Endothelial cell of umbilical vein (primary cell): ENCODE results near the gene TRIM40. TPM values are rescaled to one million over a fixed set of nuclear protein-coding genes. Genes with fewer than 3 reads are reported as not detected.

ENCODE experiments used
- BruUV-seq: library from RNA; stranded (reverse); fragments of 400-500 nt; replicated peaks from 2 replicates; lab custom pipeline; 2021; lab: Mats Ljungman, UMichigan
- CTCF ChIA-PET: fragments of 300-600, 350-600 bp; sonication (Branson Sonifier 250); formaldehyde crosslinking; loops from one replicate; lab custom pipeline; 2021; ENCODE audit warnings: antibody characterized with exemption, inconsistent platforms; lab: Charles Lee
- POLR2A ChIA-PET: fragments of 300-600, 350-600 bp; sonication (Branson Sonifier 250); formaldehyde crosslinking; loops from one replicate; lab custom pipeline; 2021; ENCODE audit warnings: antibody characterized with exemption, inconsistent platforms; lab: Charles Lee
- DNase-seq: peaks from one replicate; pipeline ENCODE4 v3.0.0-alpha.2; 2011; ENCODE audit warnings: low read depth, low spot score
- FAIRE-seq: peaks from 2 replicates; lab custom pipeline; 2011; peaks lifted over from hg19 to GRCh38; lab: Jason Lieb, UNC
- H2AFZ ChIP-seq: 2 replicates; pipeline ENCODE4 v1.6.0; 2012; ENCODE audit warnings: low read depth, low read length, control low read depth, inconsistent platforms
- H3K27ac ChIP-seq: 2 replicates; pipeline ENCODE4 v1.5.1; 2011; ENCODE audit warnings: low read depth, mild to moderate bottlenecking, control low read depth, low read length, moderate library complexity; ENCODE audit not compliant: insufficient read depth
- H3K27me3 ChIP-seq, 2 experiments: 2 replicates each; pipeline versions ENCODE4 v1.6.0 to v1.6.1; 2011; ENCODE audit warnings: low read length in 2 of 2, mixed read lengths in 1 of 2; ENCODE audit not compliant: control insufficient read depth in 2 of 2, insufficient read depth in 2 of 2
- H3K36me3 ChIP-seq, 2 experiments: 2 replicates in 1 of 2; 3 replicates in 1 of 2; pipeline ENCODE4 v1.5.1; 2011; ENCODE audit warnings: low read length in 2 of 2, mild to moderate bottlenecking in 1 of 2, moderate library complexity in 1 of 2; ENCODE audit not compliant: control insufficient read depth in 2 of 2, insufficient read depth in 2 of 2; ENCODE audit errors: extremely low read depth in 1 of 2
- H3K4me1 ChIP-seq: 3 replicates; pipeline ENCODE4 v1.5.1; 2011; ENCODE audit warnings: mild to moderate bottlenecking, low read length; ENCODE audit not compliant: control insufficient read depth, insufficient read depth; ENCODE audit errors: extremely low read depth
- H3K4me2 ChIP-seq: 2 replicates; pipeline ENCODE4 v1.6.1; 2011; ENCODE audit warnings: low read length, control low read depth, mixed read lengths; ENCODE audit not compliant: insufficient read depth
- H3K4me3 ChIP-seq, 3 experiments: fragments of 200-600 bp in 1 of 3; sonication (generic), shearing (Covaris generic) in 1 of 3; replicated peaks in 1 of 3; 2 replicates each; pipeline ENCODE4 v1.5.1; 2011 to 2016; ENCODE audit warnings: control low read depth in 3 of 3, low read length in 3 of 3, mild to moderate bottlenecking in 2 of 3, inconsistent platforms in 1 of 3, low read depth in 1 of 3, moderate library complexity in 1 of 3; ENCODE audit not compliant: insufficient read depth in 1 of 3
- H3K79me2 ChIP-seq: 2 replicates; pipeline ENCODE4 v1.6.0; 2012; ENCODE audit warnings: low read length, inconsistent platforms; ENCODE audit not compliant: control insufficient read depth, insufficient read depth
- H3K9ac ChIP-seq: replicated peaks from 2 replicates; pipeline ENCODE3; 2011; ENCODE audit warnings: low read length, control low read depth; ENCODE audit not compliant: insufficient read depth; ENCODE audit errors: extremely low read depth
- H3K9me1 ChIP-seq: replicated peaks from 3 replicates; pipeline ENCODE4 v1.6.0; 2011; ENCODE audit warnings: mild to moderate bottlenecking, low read length; ENCODE audit not compliant: control insufficient read depth, insufficient read depth; ENCODE audit errors: extremely low read depth
- H3K9me3 ChIP-seq: replicated peaks from 2 replicates; pipeline ENCODE4 v1.5.1; 2012; ENCODE audit warnings: low read length, inconsistent platforms; ENCODE audit not compliant: control insufficient read depth, insufficient read depth
- H4K20me1 ChIP-seq: replicated peaks from 2 replicates; pipeline ENCODE3; 2011; ENCODE audit warnings: mild to moderate bottlenecking, low read length; ENCODE audit not compliant: control insufficient read depth, insufficient read depth; ENCODE audit errors: extremely low read depth
- CTCF ChIP-seq, 2 donors: IDR thresholded peaks; 1 replicate in 1 of 2; 2 replicates in 1 of 2; pipeline ENCODE4 v1.5.1; 2011; ENCODE audit warnings: low read length in 2 of 2, mild to moderate bottlenecking in 2 of 2, moderate library complexity in 2 of 2, control low read depth in 1 of 2, inconsistent platforms in 1 of 2, low read depth in 1 of 2; ENCODE audit not compliant: insufficient read depth in 1 of 2; ENCODE audit errors: extremely low read depth in 1 of 2
- EZH2 ChIP-seq: IDR thresholded peaks from 2 replicates; pipeline ENCODE4 v1.6.1; 2012; ENCODE audit warnings: borderline replicate concordance, low read depth, mild to moderate bottlenecking, moderate library complexity, low read length, inconsistent platforms; ENCODE audit not compliant: severe bottlenecking
- FOS ChIP-seq: IDR thresholded peaks from 2 replicates; pipeline ENCODE4 v1.6.1; 2011; ENCODE audit warnings: mild to moderate bottlenecking, low read length, moderate library complexity, borderline replicate concordance; ENCODE audit not compliant: insufficient read depth
- GATA2 ChIP-seq: IDR thresholded peaks from 2 replicates; pipeline ENCODE4 v1.7.0; 2011; ENCODE audit warnings: low read depth, mild to moderate bottlenecking, moderate library complexity, mixed read lengths, low read length; ENCODE audit not compliant: insufficient read length, insufficient read depth
- JUN ChIP-seq: IDR thresholded peaks from 2 replicates; pipeline ENCODE4 v1.6.1; 2011; ENCODE audit warnings: borderline replicate concordance, low read depth; ENCODE audit not compliant: insufficient read length, insufficient read depth
- MAX ChIP-seq: IDR thresholded peaks from 2 replicates; pipeline ENCODE4 v1.6.1; 2011; ENCODE audit not compliant: insufficient read depth, insufficient read length
- MYC ChIP-seq: IDR thresholded peaks from one replicate; pipeline ENCODE4 v1.6.1; 2011; ENCODE audit warnings: mild to moderate bottlenecking, low read depth, low read length
- POLR2A ChIP-seq: IDR thresholded peaks from 2 replicates; pipeline ENCODE4 v1.6.1; 2012; ENCODE audit warnings: low read depth, mild to moderate bottlenecking, control low read depth, low read length
- POLR2AphosphoS5 ChIP-seq: IDR thresholded peaks from 2 replicates; pipeline ENCODE4 v1.6.1; 2012; ENCODE audit warnings: low read depth, mild to moderate bottlenecking, control low read depth, low read length, moderate library complexity; ENCODE audit not compliant: insufficient read depth
- dilution Hi-C: fragments of 300-500 bp; cut with MboI; formaldehyde crosslinking; loops from one replicate; pipeline ENCODE4 v1.15.0; 2019; ENCODE audit warnings: low sequenced_read_pairs; ENCODE audit not compliant: extremely low pct_ligation_motif_present
- intact Hi-C: fragments of 100-400 bp; cut with micrococcal nuclease; formaldehyde crosslinking; loops from one replicate; pipeline ENCODE4 v1.10.0; 2022
- polyA plus RNA-seq, 4 experiments: library from polyadenylated mRNA; depleted of rRNA in 3 of 4; stranded (reverse) in 3 of 4; unstranded in 1 of 4; fragments of >200 nt; gene quantifications; 2 replicates each; pipeline versions ENCODE4 v1.2.1 to v1.2.3, GENCODE V29; 2011 to 2012; ENCODE audit warnings: missing spikeins in 1 of 4
- total RNA-seq: library from RNA; stranded (reverse); gene quantifications from 2 replicates; pipeline ENCODE4 v1.2.3, GENCODE V29; 2021

Gene TRIM40
- total and polyA plus RNA-seq, 2 donors (not counting 3 experiments of a cell fraction or from before 2014, with no cell fraction given): not detected

GRCh38 chr6:30157999-30158398 is 22.1 kb downstream of the TRIM40 start:
- H3K27me3 ChIP-seq: peaks cover 0 to 5% of the 10 kb centered on the region in 2 experiments
- H3K36me3 ChIP-seq: no peaks in the 10 kb centered on the region
- CTCF ChIA-PET: interaction anchor here (1.0 kb wide), 1 partner anchor 17 kb away, joined by 3 read pairs; no protein-coding TSS in a partner anchor
- no peaks in the 10 kb centered on the region for H3K9me1 ChIP-seq
- H3K4me2 ChIP-seq: no peak overlapping the region
- no peak overlapping the region for H3K4me3 ChIP-seq
- H3K9ac ChIP-seq: no peak overlapping the region
- BruUV-seq: no TSS peak
- no peak for TF ChIP-seq POLR2AphosphoS5
- no peak for TF ChIP-seq MYC
- TF ChIP-seq EZH2: no peak
- no peak for TF ChIP-seq POLR2A
- no peak for TF ChIP-seq JUN
- TF ChIP-seq GATA2: no peak
- no peak for TF ChIP-seq MAX
- TF ChIP-seq FOS: no peak
- TF ChIP-seq CTCF (IDR thresholded peaks at IDR 0.05; ENCODE audit: extremely low read depth in 1 of 2, insufficient read depth in 1 of 2, low read depth in 1 of 2, low read length in 2 of 2): no peak
- peaks cover 8% of the 10 kb centered on the region for H3K4me1 ChIP-seq
- FAIRE-seq (no peak), DNase-seq (no peak)
- intact Hi-C loops: no loop called here
- dilution Hi-C loops: no loop called here
- POLR2A ChIA-PET: no interaction called here
- H2AFZ ChIP-seq: no peak overlapping the region
- no peaks in the 10 kb centered on the region for H4K20me1 ChIP-seq
- H3K9me3 ChIP-seq: no peaks in the 10 kb centered on the region
- H3K27ac ChIP-seq: no peak overlapping the region
- H3K79me2 ChIP-seq: no peaks in the 10 kb centered on the region
